GM11168 (cell line): ENCODE results near the gene WWOX.

ENCODE experiments used
- in situ Hi-C: fragments of 300-500 bp; cut with MboI; formaldehyde crosslinking; loops from one replicate; pipeline ENCODE4 v1.12.0; 2022; ENCODE audit warnings: low sequenced_read_pairs; ENCODE audit not compliant: unreplicated experiment

Gene WWOX

DNA sequence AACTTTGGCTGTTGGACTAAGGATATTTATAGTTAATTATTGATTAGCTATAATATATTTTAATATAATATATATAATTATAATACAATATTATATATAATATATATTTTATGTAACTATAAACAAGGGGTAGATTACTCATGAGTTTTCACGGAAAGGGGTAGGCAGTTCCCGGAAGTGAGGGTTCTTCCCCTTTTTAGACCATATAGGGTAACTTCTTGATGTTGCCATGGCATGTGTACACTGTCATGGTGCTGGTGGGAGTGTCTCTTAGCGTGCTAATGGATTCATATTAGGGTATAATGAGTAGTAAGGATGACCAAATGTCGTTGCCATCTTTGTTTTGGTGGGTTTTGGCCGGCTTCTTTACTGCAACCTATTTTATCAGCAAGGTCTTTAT, 315.6 kb downstream of the WWOX start:
- in situ Hi-C loops: no loop called here

DNA sequence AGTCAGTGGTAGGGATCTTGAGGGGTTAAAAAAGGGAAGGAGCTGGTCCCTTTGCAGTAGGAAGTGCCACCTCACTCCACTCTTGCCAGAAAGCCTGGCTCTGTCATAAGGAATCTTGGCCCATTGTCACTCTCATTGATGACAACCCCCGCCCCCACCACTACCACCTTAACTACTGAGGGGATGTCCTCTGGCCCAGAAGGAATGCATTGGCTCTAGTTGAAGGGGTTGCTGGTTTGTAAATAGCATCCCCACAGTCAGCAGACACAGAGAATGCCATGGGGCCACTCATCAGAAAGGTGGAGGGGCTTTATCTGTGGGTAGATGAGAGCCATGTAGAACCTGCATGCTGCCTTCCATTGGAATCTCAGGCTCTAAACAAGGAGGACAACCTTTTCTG, 316.2 kb downstream of the WWOX start:
- in situ Hi-C loops: no loop called here

DNA sequence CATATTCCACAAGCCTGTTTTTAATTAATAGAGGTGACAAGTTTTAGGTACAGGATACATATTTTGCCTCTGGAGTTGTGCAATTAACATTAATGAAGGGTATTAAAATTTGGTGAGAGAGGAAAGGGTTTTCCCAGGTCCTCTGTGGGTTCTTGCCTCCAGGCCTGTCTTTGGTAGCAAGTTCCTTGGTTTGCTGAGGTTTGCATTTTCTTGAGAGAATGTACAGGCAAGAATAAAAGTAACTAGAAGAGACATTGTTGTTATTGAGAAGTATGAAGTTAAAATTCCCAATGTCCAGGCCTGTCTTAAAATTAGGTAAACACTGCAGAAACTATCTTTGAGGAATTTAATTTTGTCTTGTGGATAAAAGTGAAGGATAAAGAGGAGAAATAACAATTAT, 316.9 kb downstream of the WWOX start:
- in situ Hi-C loops: no loop called here

DNA sequence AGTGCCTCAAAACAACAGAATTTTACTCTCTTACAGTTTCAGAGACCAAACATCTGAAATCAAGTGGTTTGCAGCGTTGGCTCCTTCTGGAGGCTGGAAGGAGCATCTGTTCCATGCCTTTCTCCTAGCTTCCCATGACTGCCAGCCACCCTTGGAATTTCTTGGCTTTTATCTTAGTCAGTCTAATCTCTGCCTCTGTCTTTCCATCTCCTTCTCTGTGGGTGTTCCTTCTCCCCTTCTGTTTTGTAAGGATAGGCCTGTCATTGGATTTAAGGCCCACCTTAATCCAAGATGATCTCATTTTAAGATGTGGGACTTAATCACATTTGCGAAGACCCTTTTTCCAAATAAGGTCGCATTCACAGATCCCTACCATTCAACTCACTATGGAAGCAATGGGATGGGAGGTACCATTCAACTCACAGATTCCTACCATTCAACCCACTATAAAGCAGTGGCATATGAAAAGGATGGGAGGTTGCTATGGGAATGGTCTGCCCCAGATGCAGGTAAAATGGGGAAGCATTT, 321.8 kb downstream of the WWOX start:
- in situ Hi-C loops: no loop called here

DNA sequence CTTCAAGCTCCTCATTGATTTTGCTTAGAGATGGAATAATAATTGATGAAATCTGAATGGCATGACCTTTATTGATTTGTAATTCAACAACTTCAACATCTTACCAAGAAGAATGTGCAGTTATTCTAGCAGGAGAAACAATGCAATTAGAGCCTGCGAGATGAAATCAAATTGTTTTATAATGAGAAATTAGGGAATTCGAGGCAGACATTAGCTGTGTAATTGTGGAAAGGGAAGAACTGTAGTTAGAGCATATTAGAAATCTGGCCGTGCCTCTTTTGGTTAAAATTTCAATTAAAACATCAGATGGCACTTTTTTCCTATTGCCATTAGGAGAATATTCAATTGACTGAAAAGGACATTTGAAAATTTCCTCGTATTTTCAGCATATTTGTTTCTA, 325.8 kb downstream of the WWOX start:
- in situ Hi-C loops: no loop called here

DNA sequence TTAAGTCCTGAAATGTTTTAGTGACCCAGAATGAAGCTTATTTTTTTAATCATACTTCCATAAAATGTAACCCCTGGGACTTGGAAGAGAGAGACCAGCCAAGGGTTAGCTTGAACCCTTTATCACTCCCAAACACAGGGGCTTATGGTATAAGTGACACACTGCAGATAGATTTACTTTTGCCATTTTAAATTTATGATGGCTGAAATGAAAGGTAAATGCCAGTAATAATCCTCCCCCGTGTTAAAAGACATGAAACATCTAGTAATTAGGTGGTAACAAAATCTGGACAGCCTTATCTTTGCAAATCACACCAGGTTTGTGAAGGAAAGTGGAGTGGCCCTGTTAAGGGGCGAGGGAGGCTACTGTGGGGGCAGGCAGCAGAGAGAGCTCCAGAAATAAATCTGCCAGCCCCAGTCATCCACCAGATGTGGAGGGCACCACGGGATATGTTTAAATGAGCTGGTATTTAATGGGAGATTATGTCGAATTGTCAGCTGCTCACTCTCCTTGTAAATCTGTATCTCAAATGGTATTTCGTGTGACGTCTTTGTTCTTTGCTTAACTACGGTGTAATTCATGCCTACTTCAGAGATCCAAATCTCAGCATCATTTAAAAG, 326.5 kb downstream of the WWOX start:
- in situ Hi-C loops: no loop called here

DNA sequence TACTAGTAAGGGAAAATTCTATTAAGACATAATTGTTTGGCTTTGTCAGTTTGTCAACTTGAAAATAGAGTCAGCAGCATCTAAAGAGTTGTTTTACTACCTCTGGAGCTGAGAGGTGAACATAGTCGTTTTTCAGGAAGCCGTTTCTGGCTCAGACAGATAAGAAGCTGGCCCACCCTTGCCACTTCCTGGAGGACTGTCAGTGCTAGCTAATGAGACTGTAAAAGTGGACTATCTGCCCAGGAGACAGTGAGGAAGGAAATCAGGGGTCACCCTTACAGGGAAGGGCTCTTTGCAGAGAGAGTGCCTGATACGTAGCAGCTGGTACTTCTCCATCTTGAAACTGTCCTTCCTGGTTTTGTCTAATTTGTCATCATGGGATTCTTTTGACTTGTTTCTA, 328.7 kb downstream of the WWOX start:
- in situ Hi-C loops: no loop called here

DNA sequence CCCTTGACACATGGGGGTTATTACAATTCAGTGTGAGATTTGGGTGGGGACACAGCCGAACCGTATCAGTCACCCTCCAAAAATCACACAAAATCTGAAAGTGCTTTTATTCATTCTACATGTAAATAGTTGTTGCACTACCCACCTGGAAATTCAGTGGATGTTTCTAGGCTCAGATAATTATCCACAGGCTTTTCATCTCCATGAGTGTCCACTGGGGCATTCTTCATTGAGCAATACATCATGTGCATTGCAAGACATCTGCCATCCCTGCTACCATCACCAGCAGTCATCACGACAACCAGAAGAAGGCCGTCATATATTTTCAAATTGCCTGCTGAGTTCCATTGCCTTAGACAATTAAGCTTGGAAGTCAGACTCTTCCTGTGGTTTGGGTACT, 330.8 kb downstream of the WWOX start:
- in situ Hi-C loops: no loop called here

DNA sequence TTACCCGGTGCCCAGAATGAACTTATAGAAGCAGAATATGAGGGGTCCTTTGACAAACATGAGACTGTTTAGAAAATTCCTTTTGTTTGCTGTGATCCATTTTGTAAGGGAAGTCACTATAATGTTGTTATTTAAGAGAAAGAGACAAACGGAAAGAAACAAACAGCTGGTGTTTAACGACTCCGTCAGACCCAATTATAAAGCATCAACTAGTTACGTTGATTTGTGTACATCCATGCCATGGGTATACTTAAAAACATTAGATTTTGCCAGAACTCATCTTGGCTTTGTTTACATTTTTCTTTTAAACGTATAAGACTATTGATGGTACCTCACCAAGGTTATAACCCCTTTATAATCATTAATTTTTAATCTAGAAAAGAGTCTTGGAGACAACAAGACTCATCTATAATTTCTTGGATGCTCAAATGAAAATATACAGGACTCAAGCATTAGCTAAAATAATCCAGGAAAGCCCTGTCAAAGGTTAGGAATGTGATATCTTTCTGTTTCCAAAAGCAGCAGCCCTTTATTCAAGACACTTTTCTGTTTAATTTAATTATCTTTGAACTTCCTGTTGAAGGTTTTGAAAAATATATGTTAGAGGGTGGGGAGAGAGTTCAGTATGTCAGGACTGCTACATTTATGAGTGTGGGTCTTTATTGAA, 331.7 kb downstream of the WWOX start:
- in situ Hi-C loops: no loop called here

DNA sequence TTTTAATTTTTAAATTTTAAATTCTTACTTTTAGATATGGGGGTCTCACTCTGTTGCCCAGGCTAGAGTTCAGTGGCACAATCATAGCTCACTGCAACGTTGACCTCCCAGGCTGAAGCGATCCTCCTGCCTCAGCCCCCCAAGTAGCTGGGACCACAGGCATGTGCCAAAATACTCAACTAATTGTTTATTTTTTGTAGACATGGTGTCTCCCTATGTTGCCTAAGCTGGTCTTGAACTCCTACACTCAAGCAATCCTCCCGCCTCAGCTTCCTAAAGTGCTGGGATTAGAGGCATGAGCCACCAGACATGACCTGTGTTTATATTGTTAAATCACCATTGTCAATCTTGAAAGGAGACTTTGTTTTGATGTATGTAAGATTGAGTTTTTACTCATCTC, 332.2 kb downstream of the WWOX start:
- in situ Hi-C loops: no loop called here

DNA sequence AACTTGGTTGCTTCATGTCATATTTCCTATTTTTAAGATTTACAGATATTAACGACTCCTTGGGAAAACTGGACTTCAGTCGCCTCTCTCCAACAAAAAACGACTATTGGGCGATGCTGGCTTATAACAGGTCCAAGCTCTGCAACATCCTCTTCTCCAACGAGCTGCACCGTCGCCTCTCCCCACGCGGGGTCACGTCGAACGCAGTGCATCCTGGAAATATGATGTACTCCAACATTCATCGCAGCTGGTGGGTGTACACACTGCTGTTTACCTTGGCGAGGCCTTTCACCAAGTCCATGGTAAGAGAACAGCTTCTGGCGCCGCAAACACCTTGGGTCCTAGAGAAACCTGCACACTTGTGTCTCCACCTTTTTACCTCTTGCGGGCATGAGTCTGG, 333.0 kb downstream of the WWOX start:
- in situ Hi-C loops: no loop called here

DNA sequence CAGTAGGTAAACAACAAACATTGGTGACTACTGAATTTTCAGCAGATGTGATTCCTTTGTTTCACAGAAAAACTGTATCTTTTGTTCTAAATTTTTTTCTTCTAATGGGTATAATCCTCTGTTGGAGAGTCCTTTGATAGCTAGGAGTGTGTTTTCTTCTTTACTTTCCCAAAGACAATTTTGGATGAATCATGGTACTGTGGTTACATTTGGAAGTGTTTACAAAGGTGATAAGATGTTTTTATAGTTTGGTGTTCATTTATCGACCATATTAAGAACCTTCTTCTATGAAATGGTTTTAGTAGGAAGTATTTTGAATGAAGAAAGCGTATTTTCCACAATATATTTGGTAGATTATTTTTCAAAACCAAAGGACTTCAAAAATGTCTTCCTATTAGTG, 333.7 kb downstream of the WWOX start:
- in situ Hi-C loops: no loop called here

DNA sequence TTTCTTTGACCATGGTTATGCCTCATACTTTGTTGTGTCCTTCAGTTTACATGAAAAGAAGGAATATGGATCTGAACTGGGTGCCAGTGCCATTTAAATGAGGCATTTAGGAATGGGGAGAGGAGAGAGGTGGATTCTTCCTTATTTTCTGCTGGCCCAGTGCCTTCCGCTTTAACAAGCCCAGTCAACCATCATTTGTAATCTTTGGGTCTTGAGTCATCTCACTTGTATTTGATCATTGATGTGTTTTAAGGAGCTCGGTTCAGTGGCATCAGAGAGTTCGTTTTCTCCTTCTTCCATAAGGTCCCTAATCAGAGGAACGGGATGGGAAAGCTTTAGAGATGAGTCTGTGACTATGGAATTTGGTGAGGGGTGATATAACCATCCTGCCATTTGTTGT, 334.9 kb downstream of the WWOX start:
- in situ Hi-C loops: no loop called here

DNA sequence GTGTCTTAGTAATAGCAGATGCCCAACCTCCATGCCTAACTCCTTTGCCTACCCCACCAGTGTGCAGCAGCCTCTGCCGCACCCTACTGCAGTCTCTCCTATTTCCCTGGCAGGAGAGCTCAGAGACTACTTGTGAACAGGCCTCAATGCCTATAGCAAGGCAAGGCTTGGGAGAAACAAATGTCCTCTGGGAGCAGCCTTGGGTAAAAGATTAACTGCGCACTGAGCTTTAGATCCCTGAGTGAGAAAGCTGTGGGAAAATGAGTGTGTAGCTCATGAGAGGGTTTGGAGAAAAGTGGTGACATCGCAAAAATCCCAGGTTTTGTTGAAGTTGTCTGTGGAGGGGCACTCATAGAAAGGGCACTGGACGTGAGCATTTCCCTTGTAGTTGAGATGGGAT, 335.8 kb downstream of the WWOX start:
- in situ Hi-C loops: no loop called here

DNA sequence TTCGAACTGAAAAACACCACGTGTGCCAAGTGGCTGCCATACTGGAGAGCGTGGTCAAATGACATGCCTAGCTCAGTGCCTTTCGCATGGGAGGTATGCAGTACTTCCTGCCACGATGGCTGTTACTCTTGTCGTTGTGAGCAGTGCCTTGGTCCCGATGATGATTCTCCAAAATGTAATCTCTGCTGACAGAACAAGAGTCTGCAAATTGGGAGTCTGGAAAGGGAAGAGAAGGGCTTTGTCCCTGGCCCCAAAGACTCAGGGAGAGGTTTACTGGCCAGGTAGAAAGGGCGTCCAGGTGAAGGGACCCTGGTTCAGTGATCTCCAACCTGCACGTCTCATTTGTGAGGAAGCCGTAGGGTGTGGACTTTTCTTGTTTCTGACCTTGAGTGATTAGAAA, 336.6 kb downstream of the WWOX start:
- in situ Hi-C loops: no loop called here

DNA sequence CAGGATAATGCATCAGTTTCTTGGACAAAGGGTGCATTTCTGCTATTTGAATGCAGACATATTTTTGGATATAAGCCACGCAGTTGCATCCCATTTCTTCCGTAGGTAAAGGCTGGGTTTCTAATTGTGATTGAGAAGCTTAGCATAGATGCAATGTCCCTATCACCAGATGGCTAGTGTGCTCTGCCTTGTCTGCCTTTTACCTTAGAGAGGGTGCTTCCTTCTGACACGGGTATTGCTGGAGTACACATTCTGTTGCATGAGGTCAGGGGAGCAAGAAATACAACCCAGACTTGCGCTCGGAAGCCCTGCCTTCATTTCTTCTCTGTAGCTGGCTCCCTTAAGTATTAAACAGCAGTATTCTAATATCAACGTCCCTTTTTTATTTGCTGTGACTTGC, 337.4 kb downstream of the WWOX start:
- in situ Hi-C loops: no loop called here

DNA sequence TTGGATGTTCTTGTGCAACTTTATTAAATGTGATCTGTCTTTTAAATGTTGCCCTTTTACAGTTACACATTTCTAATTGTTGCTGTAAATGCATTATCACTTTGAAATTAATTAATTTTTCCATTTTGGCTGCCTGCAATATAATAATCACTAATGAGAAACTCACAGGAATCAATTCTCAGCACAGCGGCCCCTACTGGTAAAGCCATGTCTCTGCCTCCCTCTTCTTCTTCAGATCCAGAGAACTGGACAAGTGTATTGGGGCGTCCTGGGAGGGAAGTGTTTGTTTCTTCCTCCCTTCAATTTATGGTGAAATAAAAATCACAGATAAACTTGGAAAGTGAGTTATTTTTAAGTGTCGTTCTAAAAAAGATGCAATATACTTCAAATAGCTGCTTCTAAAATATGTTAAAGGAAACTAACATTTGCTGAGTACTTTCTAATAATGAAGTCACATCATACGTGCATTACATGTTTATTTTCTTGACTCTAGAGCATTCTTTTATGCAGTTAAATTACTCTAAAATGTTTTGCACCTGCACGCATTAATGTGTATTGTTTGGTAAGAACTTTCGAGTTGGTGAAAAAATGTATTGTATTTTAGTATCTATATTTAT, 338.0 kb downstream of the WWOX start:
- in situ Hi-C loops: no loop called here

DNA sequence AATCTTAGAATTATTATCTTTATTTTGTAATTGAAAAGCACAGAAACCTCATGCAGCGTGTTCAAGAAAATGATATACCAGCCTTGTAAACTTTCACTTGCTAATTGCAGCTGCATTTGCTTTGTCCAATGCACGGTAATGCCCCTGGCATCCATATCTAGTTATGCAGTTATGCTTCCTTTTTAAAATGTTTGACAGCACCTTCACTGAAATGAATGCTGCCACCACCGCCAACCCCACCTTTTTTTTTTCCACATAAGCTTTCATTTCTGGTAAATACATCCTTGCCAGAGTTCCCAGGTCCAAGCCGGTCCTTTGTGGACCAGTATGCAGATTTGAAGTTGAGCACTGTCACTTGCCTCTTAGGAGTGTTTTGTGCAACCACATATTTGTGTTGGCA, 338.8 kb downstream of the WWOX start:
- in situ Hi-C loops: no loop called here

DNA sequence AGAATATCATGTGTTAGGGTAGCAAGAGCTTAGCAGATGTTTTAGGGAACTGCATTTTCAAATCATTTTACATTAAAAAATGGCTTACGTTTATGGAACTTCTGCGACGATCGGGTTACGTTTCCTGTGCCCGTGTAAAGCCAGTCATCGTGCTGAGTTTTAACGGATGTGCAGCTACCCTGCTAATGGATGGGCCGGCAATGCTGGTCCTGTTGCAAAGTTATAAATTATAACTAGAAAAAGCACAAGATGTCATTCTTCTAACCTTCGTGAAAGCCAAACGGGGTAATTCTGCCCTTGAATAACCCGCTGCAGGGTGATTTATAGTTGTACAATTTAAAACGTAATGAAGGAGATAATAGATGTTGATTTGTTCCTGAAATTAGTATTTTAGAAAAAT, 339.2 kb downstream of the WWOX start:
- in situ Hi-C loops: no loop called here

DNA sequence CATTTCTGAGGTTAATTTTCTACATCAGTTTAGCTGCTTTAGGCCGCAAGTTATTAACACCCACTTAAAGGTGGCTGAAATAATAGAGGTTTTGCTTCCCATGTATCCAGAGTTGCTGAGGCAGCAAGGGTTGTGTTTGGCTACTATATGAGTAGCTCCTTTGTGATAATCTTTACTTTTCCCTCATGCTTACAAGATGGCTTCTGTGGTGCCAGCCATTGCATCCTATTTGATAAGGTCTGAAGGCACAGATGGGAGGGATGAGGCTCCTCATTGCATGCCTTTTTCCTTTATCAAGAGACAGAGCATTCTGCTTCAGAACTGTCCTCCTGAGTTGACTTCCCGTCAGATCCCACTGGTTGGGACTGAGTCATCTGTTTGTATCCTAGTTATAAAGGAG, 340.2 kb downstream of the WWOX start:
- in situ Hi-C loops: no loop called here

DNA sequence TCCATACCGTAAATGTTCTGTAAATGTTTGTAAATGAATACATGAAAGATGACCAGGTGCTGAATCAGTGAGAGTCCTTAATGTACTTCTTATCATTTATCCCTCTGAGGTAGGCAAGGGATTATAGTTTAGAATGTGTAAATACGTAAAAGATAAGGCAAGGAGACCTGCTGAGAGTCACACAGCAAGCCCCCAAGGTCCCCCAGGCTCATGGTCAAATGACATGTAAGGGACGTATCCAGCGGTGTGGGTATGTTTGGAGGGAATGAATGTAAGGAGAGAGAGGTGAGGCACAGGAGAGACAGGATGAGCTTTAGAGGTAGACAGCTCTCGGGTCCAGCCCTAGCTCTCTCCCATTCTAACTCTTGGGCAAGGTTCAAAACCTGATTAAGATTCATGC, 341.8 kb downstream of the WWOX start:
- in situ Hi-C loops: no loop called here
